CD4-positive, CD25-positive, alpha-beta regulatory T cell (primary cell): ENCODE measurements around the gene HOXC12. TPM values are rescaled to one million over a fixed set of nuclear protein-coding genes. Genes with fewer than 3 reads are reported as not detected.

Source experiments
- ATAC-seq, 2 donors: fragments of 150-1000 bp; cut with Tn5 transposase; one replicate each; pipeline ENCODE4 v1.10.0; 2021; ENCODE audit warnings: low read depth in 2 of 2, moderate number of reproducible peaks in 2 of 2, moderate library complexity in 1 of 2
- DNase-seq, 3 donors: peaks; one replicate each; pipeline versions ENCODE4 v3.0.0 to v3.0.0-alpha.2; 2012 to 2022; ENCODE audit warnings: mixed read lengths in 1 of 3
- H3K27ac ChIP-seq: one replicate; pipeline ENCODE4 v1.7.0; 2013; ENCODE audit warnings: mild to moderate bottlenecking, low read length; ENCODE audit not compliant: insufficient read depth, poor library complexity, severe bottlenecking
- H3K27me3 ChIP-seq: one replicate; pipeline ENCODE4 v1.7.0; 2013; ENCODE audit warnings: low read length; ENCODE audit not compliant: control insufficient read depth, insufficient read depth
- H3K36me3 ChIP-seq: one replicate; pipeline ENCODE4 v1.7.0; 2013; ENCODE audit warnings: mild to moderate bottlenecking, low read length, moderate library complexity; ENCODE audit not compliant: control insufficient read depth, insufficient read depth
- H3K4me1 ChIP-seq: 2 replicates; pipeline ENCODE4 v1.7.0; 2013; ENCODE audit warnings: mild to moderate bottlenecking, low read length; ENCODE audit not compliant: insufficient read depth, control insufficient read depth, poor library complexity, severe bottlenecking
- H3K4me3 ChIP-seq: one replicate; pipeline ENCODE4 v1.7.0; 2013; ENCODE audit warnings: low read depth, mild to moderate bottlenecking, low read length, moderate library complexity
- H3K9me3 ChIP-seq, 2 experiments: 1 replicate in 1 of 2; 2 replicates in 1 of 2; pipeline ENCODE4 v1.7.0; 2013; ENCODE audit warnings: low read length in 2 of 2, mild to moderate bottlenecking in 1 of 2, moderate library complexity in 1 of 2; ENCODE audit not compliant: control insufficient read depth in 2 of 2
- H3K27ac Mint-ChIP-seq, 3 donors: one replicate each; pipeline ENCODE4 v1.8.0; 2020 to 2022; ENCODE audit warnings: mild to moderate bottlenecking in 3 of 3, mixed read lengths in 3 of 3, moderate library complexity in 2 of 3
- H3K27me3 Mint-ChIP-seq: one replicate; pipeline ENCODE4 v1.8.0; 2022; ENCODE audit warnings: mild to moderate bottlenecking, mixed read lengths
- H3K36me3 Mint-ChIP-seq: one replicate; pipeline ENCODE4 v1.8.0; 2020; ENCODE audit warnings: mixed read lengths
- H3K4me1 Mint-ChIP-seq, 4 donors: one replicate each; pipeline ENCODE4 v1.8.0; 2020 to 2022; ENCODE audit warnings: mixed read lengths in 4 of 4, mild to moderate bottlenecking in 1 of 4
- H3K4me3 Mint-ChIP-seq, 4 donors: one replicate each; pipeline ENCODE4 v1.8.0; 2020 to 2022; ENCODE audit warnings: mild to moderate bottlenecking in 4 of 4, mixed read lengths in 4 of 4, moderate library complexity in 3 of 4
- H3K9me3 Mint-ChIP-seq, 7 donors: one replicate each; pipeline ENCODE4 v1.8.0; 2020 to 2022; ENCODE audit warnings: mixed read lengths in 7 of 7, mild to moderate bottlenecking in 3 of 7, moderate library complexity in 2 of 7
- polyA plus RNA-seq, 4 donors: library from polyadenylated mRNA; unstranded; fragments of 300-500 nt; fragmentation: Illumina TruSeq; gene quantifications; one replicate each; pipeline ENCODE4 v1.2.3, GENCODE V29; 2021
- total RNA-seq: library from RNA; stranded (reverse); gene quantifications from one replicate; pipeline ENCODE4 v1.2.3, GENCODE V29; 2022

Gene HOXC12
- total and polyA plus RNA-seq, 5 donors from 2014 or later: not detected

DNA sequence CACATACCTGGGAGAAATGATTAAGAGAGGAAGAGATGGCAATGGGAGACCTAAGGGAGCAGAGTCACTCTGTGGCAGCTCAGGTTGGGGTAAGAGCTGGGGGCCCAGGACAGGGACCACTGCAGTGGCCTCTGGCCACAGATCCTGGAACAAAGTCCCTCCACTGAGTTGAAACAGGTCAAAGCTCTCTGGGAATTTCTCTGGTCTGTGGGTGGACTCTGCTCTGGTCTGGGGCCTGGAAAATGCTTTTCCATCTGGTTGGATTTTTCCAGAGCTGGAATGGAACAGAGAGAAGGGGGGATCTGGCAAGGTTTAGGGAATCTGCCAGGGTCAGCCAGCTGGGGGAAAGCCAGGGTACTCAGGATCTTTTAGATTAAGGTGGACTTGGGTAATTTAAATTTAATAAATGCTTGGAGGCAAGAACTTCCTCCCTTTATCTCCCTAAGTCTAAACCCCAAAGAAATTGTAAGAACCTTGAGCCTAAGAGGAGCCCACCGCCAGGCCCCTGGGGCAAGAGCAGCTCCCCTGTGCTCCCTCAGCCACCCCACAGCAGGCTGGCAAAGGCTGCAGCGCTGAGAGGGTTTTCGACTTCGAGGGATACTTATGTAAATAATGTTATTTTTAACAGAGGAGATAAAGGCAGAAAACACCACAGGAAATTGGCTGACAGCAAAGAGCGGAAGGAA is 34.0 kb downstream of the HOXC12 start:
- DNase-seq: no peak
- H3K36me3 ChIP-seq: no peaks in the 10 kb centered on the region
- Mint-ChIP-seq H3K27ac (no peak overlapping the region), H3K4me1 (peaks cover 15 to 59% (median 36%) of the 10 kb centered on the region in 4 donors), H3K27me3 (peaks cover 96% of the 10 kb centered on the region), H3K4me3 (peak overlapping the region in 2 of 4 donors; percentile 57 to 59), H3K9me3 (peaks cover 0 to 8% (median 0%) of the 10 kb centered on the region in 7 donors), H3K36me3 (no peaks in the 10 kb centered on the region)
- peaks cover 63% of the 10 kb centered on the region for H3K27me3 ChIP-seq
- no peak overlapping the region for H3K4me3 ChIP-seq
- peaks cover 30% of the 10 kb centered on the region for H3K4me1 ChIP-seq
- no peak for ATAC-seq
- no peak overlapping the region for H3K27ac ChIP-seq
- peaks cover 0 to 3% of the 10 kb centered on the region in 2 experiments for H3K9me3 ChIP-seq

DNA sequence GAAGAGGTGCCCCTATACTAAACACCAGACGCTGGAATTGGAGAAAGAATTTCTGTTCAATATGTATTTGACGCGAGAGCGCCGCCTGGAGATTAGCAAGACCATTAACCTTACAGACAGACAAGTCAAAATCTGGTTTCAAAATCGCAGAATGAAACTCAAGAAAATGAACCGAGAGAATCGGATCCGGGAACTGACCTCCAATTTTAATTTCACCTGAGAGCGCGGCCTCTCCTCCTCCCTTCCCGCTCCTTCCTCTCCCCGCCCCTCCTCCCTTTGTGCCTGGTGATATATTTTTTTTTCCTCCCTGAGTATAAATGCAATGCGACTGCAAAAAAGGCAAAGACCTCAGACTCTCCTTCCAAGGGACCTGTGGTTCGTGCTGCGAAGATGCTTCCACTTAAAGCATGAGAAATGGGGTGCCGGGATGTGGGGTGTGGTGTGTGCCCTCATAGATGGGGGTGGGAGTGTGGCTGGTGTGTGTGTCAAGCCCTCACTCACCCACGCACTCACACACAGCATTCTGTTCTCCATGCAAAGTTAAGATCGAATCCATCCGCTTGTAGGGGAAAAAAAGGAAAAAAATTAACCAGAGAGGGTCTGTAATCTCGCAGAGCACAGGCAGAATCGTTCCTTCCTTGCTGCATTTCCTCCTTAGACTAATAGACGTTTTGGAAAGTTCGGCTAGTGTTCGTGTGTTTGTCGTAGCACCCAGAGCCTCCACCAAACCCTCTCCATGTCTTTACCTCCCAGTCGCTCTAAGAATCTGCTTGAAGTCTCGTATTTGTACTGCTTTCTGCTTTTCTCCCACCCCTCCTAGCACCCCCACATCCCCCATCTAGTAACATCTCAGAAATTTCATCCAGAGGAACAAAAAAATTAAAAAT is 34.8 kb downstream of the HOXC12 start:
- Histone ChIP-seq H3K27ac (no peak overlapping the region), H3K9me3 (no peaks in the 10 kb centered on the region), H3K27me3 (peaks cover 63% of the 10 kb centered on the region), H3K4me1 (peaks cover 32% of the 10 kb centered on the region), H3K4me3 (no peak overlapping the region), H3K36me3 (no peaks in the 10 kb centered on the region)
- ATAC-seq (no peak), DNase-seq (peak in 1 of 3 donors; percentile 65)
- H3K27ac Mint-ChIP-seq: no peak overlapping the region
- peaks cover 0 to 8% (median 0%) of the 10 kb centered on the region in 7 donors for H3K9me3 Mint-ChIP-seq
- H3K36me3 Mint-ChIP-seq: no peaks in the 10 kb centered on the region
- peak overlapping the region; percentile 16 to 59 (median 52) for H3K4me3 Mint-ChIP-seq
- H3K4me1 Mint-ChIP-seq: peaks cover 15 to 62% (median 39%) of the 10 kb centered on the region in 4 donors
- H3K27me3 Mint-ChIP-seq: peaks cover 99% of the 10 kb centered on the region

DNA sequence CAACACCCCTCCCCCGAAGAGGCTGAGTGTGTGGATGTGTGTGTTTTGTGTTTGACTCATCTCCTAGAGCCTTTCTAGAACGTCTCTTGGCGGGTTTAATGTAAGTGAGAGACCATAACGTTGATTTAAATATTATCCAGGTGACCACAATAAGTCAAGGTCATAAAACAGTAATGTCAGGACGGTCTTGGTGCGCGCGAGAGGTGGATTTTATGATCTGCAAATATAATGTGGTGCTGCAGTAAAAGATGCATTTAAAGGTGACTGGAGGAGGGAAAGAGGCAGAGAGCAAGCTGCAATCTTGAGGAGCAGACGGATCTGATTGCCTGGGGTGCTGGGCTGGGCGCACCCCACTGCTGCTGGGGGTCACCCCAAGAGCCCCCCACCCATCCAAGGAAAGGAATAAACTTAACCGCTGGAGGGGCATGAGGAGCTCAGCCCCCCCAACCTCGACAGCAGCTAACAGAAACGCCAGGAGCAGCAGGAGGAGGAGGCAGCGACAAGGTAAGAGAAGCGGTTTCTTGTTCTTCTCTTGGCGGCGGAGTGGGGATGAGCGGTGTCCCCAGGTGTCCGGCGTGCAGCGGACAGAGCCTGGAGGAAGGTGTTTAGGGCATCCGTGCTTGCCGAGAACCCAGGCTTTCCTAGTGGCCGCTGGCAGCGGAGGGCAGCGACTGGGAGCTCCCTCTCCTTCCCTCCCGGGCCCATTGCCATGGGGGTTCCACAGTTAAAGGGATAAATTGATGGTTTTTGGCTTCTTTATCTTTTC is 35.8 kb downstream of the HOXC12 start:
- Mint-ChIP-seq H3K27ac (no peak overlapping the region), H3K4me3 (peak overlapping the region in 2 of 4 donors; percentile 10 to 59), H3K36me3 (no peaks in the 10 kb centered on the region), H3K27me3 (peaks cover 99% of the 10 kb centered on the region), H3K4me1 (peaks cover 21 to 63% (median 39%) of the 10 kb centered on the region in 4 donors), H3K9me3 (peaks cover 0 to 5% (median 0%) of the 10 kb centered on the region in 7 donors)
- Histone ChIP-seq H3K4me3 (no peak overlapping the region), H3K4me1 (peaks cover 35% of the 10 kb centered on the region), H3K36me3 (no peaks in the 10 kb centered on the region), H3K27me3 (peaks cover 67% of the 10 kb centered on the region), H3K27ac (no peak overlapping the region), H3K9me3 (no peaks in the 10 kb centered on the region)
- ATAC-seq: no peak
- no peak for DNase-seq

DNA sequence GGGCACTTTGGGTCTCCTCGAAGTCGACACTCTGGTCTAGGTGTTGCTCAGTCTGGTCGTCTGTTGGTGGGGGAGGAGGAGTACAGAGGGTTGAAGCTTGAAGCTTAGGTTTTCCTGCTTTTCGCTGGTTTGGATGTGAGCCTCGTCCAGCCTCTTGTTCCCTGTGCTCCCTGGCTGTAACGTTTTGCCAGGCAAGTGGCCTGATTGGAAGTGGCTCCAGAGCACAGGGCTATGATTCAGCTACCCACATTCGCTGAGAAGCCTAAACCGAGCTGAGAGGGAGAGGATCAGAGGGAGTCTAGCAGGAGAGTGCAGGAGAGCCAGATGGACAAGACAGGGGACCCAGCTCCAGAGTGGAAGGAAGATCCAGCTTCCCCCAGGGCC is 36.4 kb downstream of the HOXC12 start:
- H3K4me3 ChIP-seq: no peak overlapping the region
- peaks cover 35% of the 10 kb centered on the region for H3K4me1 ChIP-seq
- H3K27me3 Mint-ChIP-seq: peaks cover 100% of the 10 kb centered on the region
- peak overlapping the region in 1 of 4 donors; percentile 59 for H3K4me3 Mint-ChIP-seq
- H3K36me3 Mint-ChIP-seq: no peaks in the 10 kb centered on the region
- ATAC-seq: no peak
- H3K27ac ChIP-seq: no peak overlapping the region
- no peak overlapping the region for H3K27ac Mint-ChIP-seq
- peaks cover 0 to 4% (median 0%) of the 10 kb centered on the region in 7 donors for H3K9me3 Mint-ChIP-seq
- H3K9me3 ChIP-seq: no peaks in the 10 kb centered on the region
- DNase-seq: no peak
- no peaks in the 10 kb centered on the region for H3K36me3 ChIP-seq
- H3K27me3 ChIP-seq: peaks cover 67% of the 10 kb centered on the region
- H3K4me1 Mint-ChIP-seq: peaks cover 21 to 65% (median 37%) of the 10 kb centered on the region in 4 donors

DNA sequence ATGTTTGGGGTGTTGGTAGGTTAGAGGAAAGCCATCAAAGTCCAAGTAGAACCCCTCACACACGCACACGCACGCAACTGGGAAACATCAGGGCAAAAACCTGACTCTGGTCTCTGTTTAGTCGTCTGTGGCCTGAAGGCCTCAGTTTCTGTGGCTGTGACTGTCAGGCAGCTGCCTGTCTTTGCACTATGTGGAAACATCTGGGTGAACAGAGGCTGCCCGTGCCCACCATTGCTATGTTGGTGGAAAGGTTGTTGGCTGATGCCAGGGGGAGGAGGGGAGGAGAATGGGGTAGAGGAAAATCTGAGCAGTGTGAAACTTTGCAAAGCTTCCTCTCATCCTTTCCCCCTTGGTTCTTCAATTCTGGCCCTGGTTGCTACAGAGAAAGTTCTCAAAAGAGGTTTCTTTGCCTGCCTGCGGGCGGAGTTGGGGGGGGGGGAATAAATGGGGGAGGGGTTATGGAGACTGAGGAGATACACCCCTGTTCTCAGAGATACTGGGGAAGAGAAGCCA is 37.7 kb downstream of the HOXC12 start:
- no peak for DNase-seq
- Histone ChIP-seq H3K36me3 (no peaks in the 10 kb centered on the region), H3K4me3 (no peak overlapping the region), H3K4me1 (peaks cover 41% of the 10 kb centered on the region), H3K9me3 (no peaks in the 10 kb centered on the region), H3K27me3 (peaks cover 54% of the 10 kb centered on the region), H3K27ac (no peak overlapping the region)
- peaks cover 100% of the 10 kb centered on the region for H3K27me3 Mint-ChIP-seq
- H3K27ac Mint-ChIP-seq: no peak overlapping the region
- no peaks in the 10 kb centered on the region for H3K36me3 Mint-ChIP-seq
- peaks cover 21 to 64% (median 32%) of the 10 kb centered on the region in 4 donors for H3K4me1 Mint-ChIP-seq
- peak overlapping the region in 1 of 4 donors; percentile 20 for H3K4me3 Mint-ChIP-seq
- H3K9me3 Mint-ChIP-seq: peaks cover 0 to 4% (median 0%) of the 10 kb centered on the region in 7 donors
- ATAC-seq: no peak

DNA sequence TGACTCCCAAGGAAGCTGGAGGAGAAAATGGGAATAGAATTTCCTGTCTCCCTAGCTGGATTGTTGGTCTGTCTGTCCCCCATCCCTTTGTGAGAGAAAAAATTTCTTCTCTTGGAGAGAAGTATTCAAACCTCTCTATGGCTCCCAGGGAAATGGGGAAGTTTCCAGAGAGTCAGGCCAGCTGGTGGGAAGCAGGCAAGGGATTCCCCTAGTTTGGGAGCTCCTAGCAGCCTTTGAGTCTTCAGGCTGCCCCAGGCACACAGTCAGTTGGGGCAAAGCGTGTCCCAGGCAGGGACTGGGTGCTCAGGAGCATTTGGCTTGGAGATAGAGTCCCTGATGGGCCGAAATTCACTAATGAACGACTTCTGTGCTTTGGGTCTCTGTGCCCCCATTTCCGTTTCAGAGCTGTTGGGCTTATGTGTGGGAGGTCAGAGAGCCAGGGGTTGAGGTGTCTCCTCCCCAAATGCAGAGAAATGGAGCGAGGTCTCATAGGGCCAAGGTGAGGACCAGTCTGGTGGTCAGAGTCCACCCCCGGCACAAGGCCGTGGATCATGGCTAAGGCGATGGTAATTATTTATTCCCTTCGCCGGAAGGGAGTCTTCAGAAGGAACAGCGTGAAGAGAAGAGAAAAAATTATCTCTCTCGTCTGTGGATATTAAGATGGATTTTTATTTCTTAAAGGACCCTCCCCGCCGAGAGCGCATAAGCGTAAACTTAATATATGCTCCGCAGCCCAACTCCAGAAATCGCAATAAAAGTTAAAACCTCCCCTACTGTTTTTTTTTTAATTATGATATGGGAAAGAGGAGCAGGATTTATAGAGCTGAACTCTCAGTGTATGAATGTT is 38.7 kb downstream of the HOXC12 start:
- ATAC-seq (no peak), DNase-seq (no peak)
- H3K36me3 ChIP-seq: no peaks in the 10 kb centered on the region
- Mint-ChIP-seq H3K36me3 (no peaks in the 10 kb centered on the region), H3K4me3 (peak overlapping the region; percentile 71 to 82 (median 76)), H3K27ac (peak overlapping the region in 2 of 3 donors; percentile 60 to 93), H3K4me1 (peaks cover 21 to 68% (median 28%) of the 10 kb centered on the region in 4 donors), H3K27me3 (peaks cover 100% of the 10 kb centered on the region), H3K9me3 (peaks cover 0 to 5% (median 0%) of the 10 kb centered on the region in 7 donors)
- H3K27me3 ChIP-seq: peaks cover 50% of the 10 kb centered on the region
- no peaks in the 10 kb centered on the region for H3K9me3 ChIP-seq
- no peak overlapping the region for H3K4me3 ChIP-seq
- no peak overlapping the region for H3K27ac ChIP-seq
- peaks cover 45% of the 10 kb centered on the region for H3K4me1 ChIP-seq
